Measurements from ENCODE around the gene CLDN16. TPM values are rescaled to one million over a fixed set of nuclear protein-coding genes. Genes with fewer than 3 reads are reported as not detected.

The CLDN16 gene
- total and polyA plus RNA-seq, 12 donors: not detected

- Histone ChIP-seq H3K4me3 (no peak overlapping the region), H3K9me3 (no peaks in the 10 kb centered on the region), H3K27me3 (no peaks in the 10 kb centered on the region), H3K36me3 (no peaks in the 10 kb centered on the region), H3K27ac (no peak overlapping the region), H3K4me1 (no peaks in the 10 kb centered on the region)
- intact Hi-C loops (cut with DNase I): no loop called here
- ATAC-seq (no peak), DNase-seq (no peak)
- WGBS, 2 donors: 88 to 93% methylated on average over 2 of the region's 2 CpGs
- TF ChIP-seq CTCF (IDR thresholded peaks at IDR 0.05): no peak
Observed at GRCh38 chr3:190370369-190370768, 17.6 kb upstream of the CLDN16 start.

DNA sequence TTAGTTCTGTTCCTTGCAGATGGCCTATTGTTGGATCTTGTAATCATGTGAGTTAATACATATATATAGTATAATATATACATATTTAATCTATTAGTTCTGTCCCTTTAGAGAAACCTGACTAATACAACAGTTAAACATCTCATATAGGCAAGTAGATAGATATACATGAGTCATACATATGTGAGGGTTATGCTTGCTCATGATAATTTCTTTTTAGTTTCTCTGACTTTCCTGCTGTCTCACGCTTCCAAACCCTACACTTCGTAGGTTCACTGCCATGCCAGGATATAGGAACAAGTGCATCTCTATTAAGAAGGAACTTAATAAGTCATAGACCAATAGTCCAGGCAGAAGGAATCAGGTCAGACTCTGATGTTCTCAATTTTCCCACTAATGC lies 16.8 kb upstream of the CLDN16 start:
- TF ChIP-seq CTCF (IDR thresholded peaks at IDR 0.05): no peak
- WGBS, 2 donors: 58 to 67% methylated on average over 2 of the region's 2 CpGs
- no peaks in the 10 kb centered on the region for H3K4me1 ChIP-seq
- no peaks in the 10 kb centered on the region for H3K9me3 ChIP-seq
- H3K27me3 ChIP-seq: peaks cover 0 to 5% (median 0%) of the 10 kb centered on the region in 7 donors
- no peak overlapping the region for H3K27ac ChIP-seq
- DNase-seq (no peak), ATAC-seq (no peak)
- H3K36me3 ChIP-seq: no peaks in the 10 kb centered on the region
- intact Hi-C loops (cut with DNase I): no loop called here
- H3K4me3 ChIP-seq: no peak overlapping the region

DNA sequence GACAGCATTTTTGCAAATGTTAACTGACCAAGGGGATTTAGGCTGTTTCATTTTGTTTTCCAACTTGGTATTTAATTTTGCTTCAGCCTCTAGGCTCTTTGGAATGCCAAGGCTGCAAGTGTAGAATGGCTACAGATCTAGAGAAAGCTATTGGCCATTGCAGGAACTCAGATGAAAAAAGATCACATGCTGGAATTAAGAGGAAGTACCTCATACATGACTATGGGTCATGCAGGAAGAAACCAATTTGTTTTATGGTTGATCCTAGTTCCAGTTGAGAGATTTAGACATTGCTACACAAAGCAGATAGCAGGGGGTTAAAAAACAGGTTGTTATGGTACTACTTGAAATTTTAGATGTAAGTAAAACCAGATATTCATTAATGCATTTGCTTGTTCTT lies 12.7 kb upstream of the CLDN16 start:
- Histone ChIP-seq H3K27ac (no peak overlapping the region), H3K9me3 (no peaks in the 10 kb centered on the region), H3K36me3 (no peaks in the 10 kb centered on the region), H3K4me3 (no peak overlapping the region), H3K4me1 (no peaks in the 10 kb centered on the region), H3K27me3 (peaks cover 0 to 12% (median 0%) of the 10 kb centered on the region in 7 donors)
- ATAC-seq: no peak
- intact Hi-C loops (cut with DNase I): no loop called here
- no peak for TF ChIP-seq CTCF (IDR thresholded peaks at IDR 0.05)
- DNase-seq: no peak

GRCh38 chr3:190375671-190376070 lies 12.3 kb upstream of the CLDN16 start:
- Histone ChIP-seq H3K4me3 (no peak overlapping the region), H3K4me1 (no peaks in the 10 kb centered on the region), H3K27me3 (peaks cover 0 to 12% (median 0%) of the 10 kb centered on the region in 7 donors), H3K9me3 (no peaks in the 10 kb centered on the region), H3K27ac (no peak overlapping the region), H3K36me3 (no peaks in the 10 kb centered on the region)
- TF ChIP-seq CTCF (IDR thresholded peaks at IDR 0.05): no peak
- ATAC-seq (no peak), DNase-seq (no peak)
- intact Hi-C loops (cut with DNase I): no loop called here
- 66% methylated on average over 3 of the region's 3 CpGs for WGBS, 2 donors
